Left ventricle myocardium inferior (tissue), 1 donor: ENCODE results near the gene EPRS1. TPM values are rescaled to one million over a fixed set of nuclear protein-coding genes. Genes with fewer than 3 reads are reported as not detected.
"Not testable (repeated sequence)": the region's sequence is repeated elsewhere in the genome, so short reads cannot be mapped to it uniquely, and the experiment has no call there.

Experiments used
- DNase-seq: peaks from one replicate; pipeline ENCODE4 v3.0.0-alpha.2; 2020
- H3K27ac ChIP-seq: fragments of 200-600 bp; replicated peaks from 2 replicates; pipeline ENCODE4 v1.8.0; 2021
- H3K27me3 ChIP-seq: fragments of 200-600 bp; 2 replicates; pipeline ENCODE4 v1.8.0; 2021; ENCODE audit warnings: low read depth
- H3K36me3 ChIP-seq: fragments of 200-600 bp; 2 replicates; pipeline ENCODE4 v1.8.0; 2021
- H3K4me1 ChIP-seq: fragments of 200-600 bp; 2 replicates; pipeline ENCODE4 v1.8.0; 2021
- H3K4me3 ChIP-seq: fragments of 200-600 bp; 2 replicates; pipeline ENCODE4 v1.8.0; 2021; ENCODE audit warnings: mild to moderate bottlenecking, moderate library complexity
- H3K9me3 ChIP-seq: fragments of 200-600 bp; replicated peaks from 2 replicates; pipeline ENCODE4 v1.8.0; 2021
- intact Hi-C: fragments of 100-400 bp; cut with micrococcal nuclease; formaldehyde crosslinking; loops from one replicate; pipeline ENCODE4 v1.11.0; 2022
- total RNA-seq: library from RNA; stranded (reverse); fragmentation: NEBNext Ultra II Directional; extraction: Animal tissue kit (Norgen Biotek cat#: 25700); gene quantifications from one replicate; pipeline ENCODE4 v1.2.1, GENCODE V29; 2021
- TF ChIP-seq, protein P1 (sequence below): fragments of 200-600 bp; IDR thresholded peaks from 2 replicates; pipeline ENCODE4 v1.8.0; 2021; ENCODE audit warnings: antibody characterized with exemption, mild to moderate bottlenecking, borderline replicate concordance
- donor health status: DM: no; HTN: yes; CAD: no; lungs with severe emphysema.

The EPRS1 gene
- total RNA-seq, 1 donor from 2014 or later = 56.9 TPM

- TF ChIP-seq, protein P1, sequence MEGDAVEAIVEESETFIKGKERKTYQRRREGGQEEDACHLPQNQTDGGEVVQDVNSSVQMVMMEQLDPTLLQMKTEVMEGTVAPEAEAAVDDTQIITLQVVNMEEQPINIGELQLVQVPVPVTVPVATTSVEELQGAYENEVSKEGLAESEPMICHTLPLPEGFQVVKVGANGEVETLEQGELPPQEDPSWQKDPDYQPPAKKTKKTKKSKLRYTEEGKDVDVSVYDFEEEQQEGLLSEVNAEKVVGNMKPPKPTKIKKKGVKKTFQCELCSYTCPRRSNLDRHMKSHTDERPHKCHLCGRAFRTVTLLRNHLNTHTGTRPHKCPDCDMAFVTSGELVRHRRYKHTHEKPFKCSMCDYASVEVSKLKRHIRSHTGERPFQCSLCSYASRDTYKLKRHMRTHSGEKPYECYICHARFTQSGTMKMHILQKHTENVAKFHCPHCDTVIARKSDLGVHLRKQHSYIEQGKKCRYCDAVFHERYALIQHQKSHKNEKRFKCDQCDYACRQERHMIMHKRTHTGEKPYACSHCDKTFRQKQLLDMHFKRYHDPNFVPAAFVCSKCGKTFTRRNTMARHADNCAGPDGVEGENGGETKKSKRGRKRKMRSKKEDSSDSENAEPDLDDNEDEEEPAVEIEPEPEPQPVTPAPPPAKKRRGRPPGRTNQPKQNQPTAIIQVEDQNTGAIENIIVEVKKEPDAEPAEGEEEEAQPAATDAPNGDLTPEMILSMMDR = no peak
- Histone ChIP-seq H3K4me1 (peaks cover 34% of the 10 kb centered on the region), H3K4me3 (peak within 1 kb of the TSS; percentile 75), H3K27ac (peak within 1 kb of the TSS; percentile 73), H3K27me3 (no peaks in the 10 kb centered on the region), H3K9me3 (no peaks in the 10 kb centered on the region), H3K36me3 (no peaks in the 10 kb centered on the region)
- intact Hi-C loops = no loop called here
- peak; percentile 93 for DNase-seq
These were observed 43.6 kb upstream of the EPRS1 start, which contains the start of gene BPNT1 for GRCh38 chr1:220089650-220090556. BPNT1 (minus strand) TSS chr1:220089788; CDS start chr1:220079846, 9,942 bp downstream.

GRCh38 chr1:220086261-220086686, 40.0 kb upstream of the EPRS1 start:
- H3K36me3 ChIP-seq, H3K9me3 ChIP-seq, H3K4me3 ChIP-seq, H3K27ac ChIP-seq, H3K27me3 ChIP-seq, DNase-seq, intact Hi-C loops: not testable (repeated sequence)
- peaks cover 18% of the 10 kb centered on the region for H3K4me1 ChIP-seq

DNA sequence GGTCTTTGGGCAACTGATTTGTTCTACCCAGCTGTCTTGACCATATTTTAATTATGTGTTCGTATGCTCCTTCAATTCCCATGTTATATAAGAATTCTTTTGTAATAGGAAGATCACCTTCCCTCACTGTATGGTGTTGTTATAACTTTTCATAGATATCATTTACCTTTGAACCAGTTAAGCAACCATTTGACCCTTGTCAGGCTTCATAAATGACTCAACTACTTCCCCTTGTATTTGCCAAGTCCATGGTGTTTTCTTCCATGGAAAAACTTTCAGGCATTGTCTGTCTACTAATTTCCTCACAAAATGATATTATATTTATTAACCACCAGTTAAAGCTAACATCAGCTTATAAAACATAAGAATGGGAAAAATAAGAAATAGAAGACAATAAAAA, 38.2 kb upstream of the EPRS1 start:
- no peak overlapping the region for H3K27ac ChIP-seq
- no peaks in the 10 kb centered on the region for H3K9me3 ChIP-seq
- TF ChIP-seq, protein P1 = no peak
- intact Hi-C loops = no loop called here
- H3K4me1 ChIP-seq = peaks cover 10% of the 10 kb centered on the region
- no peak overlapping the region for H3K4me3 ChIP-seq
- H3K27me3 ChIP-seq = no peaks in the 10 kb centered on the region
- peaks cover 2% of the 10 kb centered on the region for H3K36me3 ChIP-seq
- no peak for DNase-seq

DNA sequence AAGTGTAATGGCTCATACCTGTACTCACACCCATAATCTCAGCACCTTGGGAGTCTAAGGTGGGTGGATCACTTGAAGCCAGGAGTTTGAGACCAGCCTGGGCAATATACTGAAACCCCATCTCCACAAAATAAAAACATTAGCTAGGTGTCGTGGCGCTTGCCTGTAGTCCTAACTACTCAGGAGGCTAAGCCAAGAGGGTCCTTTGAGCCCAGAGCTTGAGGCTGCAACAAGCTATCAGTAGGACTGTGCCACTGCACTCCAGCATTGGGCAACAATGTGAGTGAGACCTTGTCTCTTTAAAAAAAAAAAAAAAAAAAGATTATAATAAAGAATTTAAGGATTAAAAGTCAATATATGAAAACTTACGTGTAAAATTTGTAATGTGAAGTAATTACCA, 31.6 kb upstream of the EPRS1 start:
- Histone ChIP-seq H3K27me3 (no peaks in the 10 kb centered on the region), H3K9me3 (no peaks in the 10 kb centered on the region), H3K36me3 (peaks cover 29% of the 10 kb centered on the region), H3K4me3 (no peak overlapping the region), H3K4me1 (no peaks in the 10 kb centered on the region), H3K27ac (no peak overlapping the region)
- intact Hi-C loops = no loop called here
- DNase-seq = no peak
- TF ChIP-seq, protein P1 = no peak

GRCh38 chr1:220076861-220077762, 30.8 kb upstream of the EPRS1 start:
- H3K36me3 ChIP-seq = peaks cover 37% of the 10 kb centered on the region
- TF ChIP-seq, protein P1 = no peak
- H3K27me3 ChIP-seq = no peaks in the 10 kb centered on the region

More at GRCh38 chr1:220076861-220077762, 30.8 kb upstream of the EPRS1 start:
- intact Hi-C loops = no loop called here
- no peaks in the 10 kb centered on the region for H3K9me3 ChIP-seq
- no peak overlapping the region for H3K27ac ChIP-seq
- no peaks in the 10 kb centered on the region for H3K4me1 ChIP-seq
- no peak overlapping the region for H3K4me3 ChIP-seq
- no peak for DNase-seq
